Ovary (tissue), 3 donors: ENCODE measurements around the gene CDK5RAP2.

Experiments
- EP300 ChIP-seq: sonication (generic); formaldehyde crosslinking; IDR thresholded peaks from one replicate; pipeline ENCODE4 v1.6.1; 2017; ENCODE audit warnings: antibody characterized with exemption
- POLR2A ChIP-seq: fragments of 450-650 bp; IDR thresholded peaks from one replicate; pipeline ENCODE4 v1.6.1; 2017; ENCODE audit warnings: antibody characterized with exemption, mild to moderate bottlenecking, moderate library complexity
- TF ChIP-seq, protein P1 (sequence below), 3 donors: fragments of 450-650 bp in 2 of 3; fragments of 200-600 bp in 1 of 3; IDR thresholded peaks; one replicate each; pipeline versions ENCODE4 v1.5.1 to v1.8.0; 2016 to 2022; ENCODE audit warnings: antibody characterized with exemption in 3 of 3, mild to moderate bottlenecking in 1 of 3
- donor health status: DM: no; HTN: no; CAD: no.

DNA sequence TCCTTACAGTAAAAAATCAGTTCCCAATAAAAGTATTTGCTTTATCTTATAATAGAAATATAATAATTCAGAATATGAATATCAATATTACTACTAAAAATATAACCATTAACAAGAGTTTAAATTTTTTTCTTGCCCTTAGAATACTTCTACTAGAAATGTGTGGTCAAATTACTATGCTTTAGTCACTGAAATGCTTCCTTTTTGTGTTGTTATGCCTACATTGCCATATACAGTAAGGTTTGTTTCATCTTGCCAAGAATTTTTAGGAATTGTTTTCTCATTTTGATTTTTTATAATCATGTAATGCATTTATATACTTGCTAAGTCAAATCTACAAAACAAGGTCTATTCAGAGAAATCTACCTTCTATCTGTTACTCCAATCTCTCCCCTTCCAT, 181.7 kb downstream of the CDK5RAP2 start:
- TF ChIP-seq, protein P1, sequence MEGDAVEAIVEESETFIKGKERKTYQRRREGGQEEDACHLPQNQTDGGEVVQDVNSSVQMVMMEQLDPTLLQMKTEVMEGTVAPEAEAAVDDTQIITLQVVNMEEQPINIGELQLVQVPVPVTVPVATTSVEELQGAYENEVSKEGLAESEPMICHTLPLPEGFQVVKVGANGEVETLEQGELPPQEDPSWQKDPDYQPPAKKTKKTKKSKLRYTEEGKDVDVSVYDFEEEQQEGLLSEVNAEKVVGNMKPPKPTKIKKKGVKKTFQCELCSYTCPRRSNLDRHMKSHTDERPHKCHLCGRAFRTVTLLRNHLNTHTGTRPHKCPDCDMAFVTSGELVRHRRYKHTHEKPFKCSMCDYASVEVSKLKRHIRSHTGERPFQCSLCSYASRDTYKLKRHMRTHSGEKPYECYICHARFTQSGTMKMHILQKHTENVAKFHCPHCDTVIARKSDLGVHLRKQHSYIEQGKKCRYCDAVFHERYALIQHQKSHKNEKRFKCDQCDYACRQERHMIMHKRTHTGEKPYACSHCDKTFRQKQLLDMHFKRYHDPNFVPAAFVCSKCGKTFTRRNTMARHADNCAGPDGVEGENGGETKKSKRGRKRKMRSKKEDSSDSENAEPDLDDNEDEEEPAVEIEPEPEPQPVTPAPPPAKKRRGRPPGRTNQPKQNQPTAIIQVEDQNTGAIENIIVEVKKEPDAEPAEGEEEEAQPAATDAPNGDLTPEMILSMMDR (IDR thresholded peaks at IDR 0.05), result no peak
- TF ChIP-seq EP300, result no peak
- no peak for TF ChIP-seq POLR2A
